GM10847 (cell line): ENCODE data around the gene PPP1R13B.

Experiments
- POLR2A ChIP-seq: IDR thresholded peaks from 2 replicates; pipeline ENCODE4 v1.6.1; 2011; ENCODE audit not compliant: insufficient read length; ENCODE audit errors: extremely low read depth

PPP1R13B gene

DNA sequence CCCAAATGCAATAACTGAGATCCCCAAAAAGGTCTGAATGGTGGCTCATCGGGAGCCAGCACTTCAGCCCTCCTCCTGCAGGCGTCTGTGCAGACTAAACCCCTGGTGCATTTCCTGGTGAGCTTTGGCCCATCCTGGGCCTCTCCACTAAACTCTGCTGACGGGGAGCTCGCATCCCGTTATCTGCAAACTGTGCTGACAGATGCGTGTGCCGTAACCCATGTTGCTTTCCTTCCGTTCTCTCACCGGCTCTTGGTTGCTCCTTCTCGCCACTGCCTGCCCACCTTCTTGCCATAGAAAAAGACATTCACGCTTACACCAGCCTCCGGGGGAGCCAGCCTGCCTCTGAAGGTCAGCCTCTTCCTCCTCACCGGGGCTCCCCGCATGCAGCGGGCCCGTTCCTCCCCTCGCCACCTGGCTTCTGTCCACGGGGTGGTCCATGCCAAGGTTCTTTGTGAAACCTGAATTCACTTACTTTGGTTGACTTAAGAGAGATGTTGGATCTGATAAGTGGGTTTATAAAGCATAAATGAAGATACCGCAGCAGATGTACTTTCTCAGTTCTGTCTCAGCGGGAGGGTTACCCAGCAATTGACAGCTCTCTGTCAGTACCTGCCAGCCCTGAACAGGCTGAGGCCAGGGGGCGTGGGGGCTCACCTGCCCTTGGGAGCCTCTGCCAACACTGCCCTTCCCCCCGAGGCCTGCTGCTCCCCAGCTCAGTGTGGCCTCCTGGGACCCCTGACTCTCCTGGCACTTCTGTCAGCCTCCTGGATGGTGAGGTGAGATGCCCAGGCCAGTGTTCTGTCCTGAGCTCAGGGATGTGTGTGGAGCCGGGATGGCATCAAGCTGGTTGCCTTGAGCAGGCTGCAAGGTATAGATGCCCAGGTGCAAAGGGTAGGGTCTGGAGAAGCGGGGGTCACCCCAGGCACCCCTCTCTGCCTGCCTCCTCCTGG lies 117.6 kb downstream of the PPP1R13B start:
- TF ChIP-seq POLR2A = no peak

DNA sequence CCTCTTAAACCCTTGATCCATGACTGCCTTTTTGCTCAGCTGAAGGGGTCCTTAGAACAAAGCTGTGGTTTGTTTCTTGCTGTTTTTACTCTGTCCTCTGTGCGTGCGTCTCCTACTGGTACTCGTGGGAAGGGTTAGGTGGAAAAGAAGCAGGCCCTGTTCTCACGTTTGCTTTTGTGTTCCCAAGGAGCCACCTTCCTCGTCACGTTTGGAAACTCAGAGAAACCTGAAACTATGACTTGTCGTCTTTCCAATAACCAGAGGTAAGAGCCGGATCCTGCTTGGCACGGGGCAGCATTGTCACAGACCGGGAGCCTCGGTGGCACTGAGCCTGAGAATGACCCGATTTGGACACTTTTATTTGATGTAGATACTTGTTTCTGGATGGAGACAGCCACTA lies 118.7 kb downstream of the PPP1R13B start:
- TF ChIP-seq POLR2A = no peak

DNA sequence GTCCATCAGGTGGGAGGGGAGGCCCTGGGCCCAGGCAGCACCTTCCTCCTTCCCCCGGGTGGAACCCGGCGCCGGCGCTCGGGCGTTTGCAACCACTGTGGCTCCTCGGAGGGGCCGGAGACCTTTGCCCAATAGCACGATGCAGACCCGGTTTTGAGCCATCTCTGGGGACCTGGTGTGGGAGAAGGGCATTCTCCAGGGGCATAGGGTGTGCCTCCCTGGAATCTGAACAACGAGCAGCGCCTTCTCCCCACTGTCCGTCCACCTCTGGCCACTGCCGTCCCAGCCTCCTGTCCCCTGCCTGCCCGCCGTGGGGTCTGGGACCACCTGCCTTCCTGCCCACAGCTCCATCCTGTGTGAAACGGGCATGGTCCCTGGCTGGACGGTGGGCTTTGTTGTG lies 119.2 kb downstream of the PPP1R13B start:
- TF ChIP-seq POLR2A = no peak

DNA sequence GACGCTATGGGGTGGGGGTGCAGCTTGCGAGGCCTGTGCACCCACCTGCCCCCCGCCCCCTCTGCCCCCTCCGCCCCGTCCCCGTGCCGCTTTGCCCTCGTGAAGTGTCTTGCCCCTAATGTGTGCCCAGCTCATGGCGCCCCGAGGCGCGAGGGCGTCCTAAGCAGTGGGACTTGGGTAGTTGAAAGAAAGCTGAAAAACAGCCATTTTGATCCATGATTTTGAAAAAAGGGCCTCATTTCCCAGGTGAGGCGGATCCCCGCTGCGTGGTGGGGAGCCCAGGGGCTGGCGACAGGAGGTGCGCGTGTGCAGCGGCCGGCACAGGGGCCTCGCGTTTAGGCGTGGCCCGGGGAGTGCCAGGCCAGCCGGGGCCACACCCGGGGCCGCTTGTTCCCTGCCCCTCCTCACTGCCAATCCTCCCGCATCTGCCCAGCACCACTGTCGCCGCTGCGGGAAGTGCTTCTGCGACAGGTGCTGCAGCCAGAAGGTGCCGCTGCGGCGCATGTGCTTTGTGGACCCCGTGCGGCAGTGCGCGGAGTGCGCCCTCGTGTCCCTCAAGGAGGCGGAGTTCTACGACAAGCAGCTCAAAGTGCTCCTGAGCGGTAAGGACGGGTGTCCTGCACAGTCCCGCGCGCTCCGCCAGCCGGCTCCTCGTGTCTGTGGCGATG lies 119.9 kb downstream of the PPP1R13B start:
- no peak for TF ChIP-seq POLR2A

DNA sequence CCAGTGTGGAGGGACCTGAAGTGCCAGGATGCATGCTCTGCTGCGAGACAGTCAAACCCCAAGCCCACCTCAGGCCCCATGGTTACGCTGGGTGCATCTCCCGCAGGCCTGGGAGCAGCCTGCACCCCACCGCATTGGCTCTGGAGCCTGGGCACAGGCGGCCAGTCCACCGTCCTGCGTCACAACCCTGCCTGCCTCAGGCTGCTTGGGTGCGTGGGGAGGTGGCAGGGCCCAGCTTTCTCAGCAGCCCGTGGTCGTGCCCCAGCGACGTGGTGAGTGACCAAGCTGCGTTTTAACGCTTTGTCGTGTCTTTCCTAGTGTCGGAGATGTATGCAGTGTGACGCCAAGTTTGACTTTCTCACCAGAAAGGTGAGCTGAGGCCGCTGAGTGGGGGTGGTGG lies 120.9 kb downstream of the PPP1R13B start:
- no peak for TF ChIP-seq POLR2A

DNA sequence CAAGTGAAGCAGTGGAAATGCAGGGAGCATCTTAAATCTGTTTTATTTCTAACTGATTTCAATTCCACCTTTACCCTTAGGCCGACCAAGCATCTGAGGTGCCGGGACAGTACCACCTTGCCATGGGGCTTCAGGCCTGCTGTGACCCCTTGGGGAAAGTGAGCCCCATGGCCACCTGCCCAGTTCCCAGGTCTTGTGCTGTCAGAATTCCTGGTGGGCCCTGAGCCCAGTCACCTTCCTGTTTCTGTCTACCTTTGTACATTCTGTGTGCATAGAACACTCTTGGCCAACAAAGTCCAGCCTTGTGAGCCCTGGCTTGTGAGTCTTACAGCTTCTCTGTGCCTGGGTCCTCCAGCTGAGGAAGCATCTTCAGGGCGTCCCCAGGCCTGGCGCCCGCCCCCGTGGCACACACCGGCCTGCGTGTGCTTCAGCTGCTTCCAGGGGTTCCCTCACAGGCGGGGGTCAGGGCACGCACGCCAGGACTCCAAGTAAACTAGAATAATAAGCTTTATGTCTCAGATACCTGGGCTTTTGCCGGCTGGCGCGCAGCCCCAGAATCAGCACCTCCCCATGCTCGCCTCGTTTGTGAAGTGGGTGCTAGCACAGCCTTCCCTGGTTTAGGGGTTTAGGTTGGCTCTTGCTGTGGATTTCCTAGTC lies 121.5 kb downstream of the PPP1R13B start:
- TF ChIP-seq POLR2A = no peak

DNA sequence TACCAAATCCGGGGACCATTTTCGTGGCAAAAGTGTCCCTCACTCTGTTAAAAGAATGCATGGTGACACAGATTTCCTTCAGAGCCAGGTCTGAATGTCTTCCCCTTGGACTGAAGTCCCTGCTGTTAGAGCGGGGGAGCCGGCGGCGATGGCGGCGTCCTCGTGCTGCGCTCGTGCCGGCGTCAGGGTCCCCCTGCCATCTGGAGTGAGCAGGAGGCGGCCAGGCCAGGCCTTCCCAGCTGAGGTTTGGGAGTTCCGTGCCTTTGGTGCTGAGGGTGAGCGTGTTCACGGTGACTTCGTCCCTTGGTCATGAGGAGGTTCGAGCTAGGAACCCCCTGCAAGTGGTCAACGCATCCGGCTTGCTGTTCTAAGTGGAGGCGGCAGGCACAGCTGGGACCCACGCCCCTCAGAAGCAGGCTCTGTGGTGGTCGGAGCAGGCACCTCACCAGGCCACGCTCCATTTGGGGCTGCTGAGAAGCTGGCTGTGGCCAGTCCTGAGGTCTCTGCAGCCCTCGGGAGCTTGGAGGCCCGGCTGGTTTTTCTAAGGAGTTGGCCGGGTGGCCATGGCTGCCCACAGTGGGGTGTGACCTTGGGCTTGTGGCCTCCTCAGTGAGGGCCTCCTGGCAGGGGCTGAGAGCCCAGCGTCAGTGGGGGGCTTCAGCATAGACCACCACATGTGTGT lies 122.2 kb downstream of the PPP1R13B start:
- TF ChIP-seq POLR2A = no peak

DNA sequence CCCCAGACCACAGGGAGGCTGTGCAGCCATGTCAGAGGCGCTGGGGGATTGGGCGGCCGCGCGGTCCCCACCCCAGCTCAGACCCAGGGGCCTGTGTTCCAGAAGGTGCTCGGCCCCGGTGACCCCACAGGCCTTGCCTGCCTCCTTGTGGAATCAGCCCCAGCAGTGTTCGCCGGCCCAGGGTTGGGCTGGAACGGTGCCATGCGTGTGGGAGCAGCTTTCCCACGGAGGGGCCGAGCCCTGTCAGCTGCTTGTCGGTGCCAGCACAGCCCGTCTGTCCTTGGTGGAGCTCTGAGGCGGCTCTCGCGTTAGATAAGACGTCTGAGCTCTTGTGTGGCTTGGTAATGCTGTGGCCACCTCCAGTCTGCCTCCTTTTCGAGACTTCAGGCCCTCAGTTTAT lies 123.3 kb downstream of the PPP1R13B start:
- no peak for TF ChIP-seq POLR2A

DNA sequence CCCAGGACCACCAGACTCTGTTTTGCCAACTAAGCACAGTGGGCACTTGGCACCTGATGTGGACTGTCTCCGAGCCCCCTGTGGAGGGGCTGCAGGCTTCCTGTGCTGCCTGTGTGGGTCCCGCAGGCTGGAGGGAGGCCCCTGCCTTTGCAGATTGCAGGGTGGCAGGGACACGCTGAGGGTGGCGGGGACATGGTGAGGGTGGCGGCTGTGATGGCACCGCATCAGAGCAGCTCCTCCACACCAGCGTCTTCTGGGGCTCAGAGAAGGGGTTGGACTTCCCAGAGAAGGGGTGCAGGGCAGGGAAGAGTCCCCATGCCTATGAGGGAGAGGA lies 123.7 kb downstream of the PPP1R13B start:
- TF ChIP-seq POLR2A = no peak

DNA sequence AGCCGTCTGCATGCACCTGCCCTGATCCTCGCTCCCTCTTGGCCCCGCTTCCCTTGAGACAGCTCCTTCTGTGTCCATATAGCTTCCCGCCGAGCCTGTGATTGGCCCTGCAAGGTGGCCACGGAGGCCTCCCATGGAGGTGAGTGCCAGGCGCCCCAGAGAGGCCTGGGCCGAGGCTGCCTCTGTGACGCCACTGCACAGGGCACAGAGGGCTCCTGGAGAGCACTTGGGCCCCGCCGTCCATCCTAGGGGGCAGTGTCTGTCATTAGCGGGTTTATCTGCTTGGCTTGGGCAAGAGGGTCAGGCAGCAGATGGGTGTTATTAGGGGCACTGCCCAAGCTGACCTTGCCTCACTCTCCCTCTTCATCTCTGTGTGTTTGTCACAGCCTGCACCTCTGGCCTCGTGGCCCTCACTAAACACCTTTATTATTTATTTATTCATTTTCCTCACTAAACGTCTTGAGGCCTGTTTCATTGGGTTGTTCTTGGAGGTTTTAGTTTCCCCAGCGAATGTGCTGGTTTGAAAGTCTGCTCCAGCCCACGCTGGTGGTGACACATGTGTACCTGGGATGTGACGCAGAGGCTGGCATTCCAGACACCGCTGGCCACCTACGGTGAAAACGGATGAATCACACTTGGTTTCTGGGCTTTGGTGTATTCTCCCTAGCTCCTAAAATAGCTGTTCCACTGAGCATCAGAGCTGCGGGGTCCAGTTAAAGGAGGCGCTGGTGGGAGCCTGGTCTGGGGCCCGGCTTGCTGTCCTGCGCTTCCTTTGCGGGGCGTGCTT lies 125.8 kb downstream of the PPP1R13B start:
- no peak for TF ChIP-seq POLR2A

DNA sequence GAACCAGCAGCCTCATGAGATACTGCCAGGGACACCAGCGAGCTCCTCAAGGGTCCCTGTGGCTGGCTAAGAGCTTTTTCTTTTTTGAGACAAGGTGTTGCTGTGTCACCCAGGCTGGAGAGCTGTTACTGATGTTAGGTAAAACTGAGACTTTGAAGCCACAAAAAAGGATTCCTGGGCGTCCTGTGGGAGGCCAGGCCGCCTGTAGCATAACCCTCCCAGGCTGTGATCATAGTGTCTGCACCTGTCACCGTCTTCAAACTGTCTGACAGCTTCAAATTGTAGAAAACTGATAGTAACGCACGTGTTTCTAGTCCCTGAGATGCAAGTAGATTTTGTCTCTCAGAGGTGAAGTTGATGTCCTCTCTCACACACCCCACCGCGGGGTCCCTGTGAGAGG lies 127.6 kb downstream of the PPP1R13B start:
- TF ChIP-seq POLR2A = no peak

DNA sequence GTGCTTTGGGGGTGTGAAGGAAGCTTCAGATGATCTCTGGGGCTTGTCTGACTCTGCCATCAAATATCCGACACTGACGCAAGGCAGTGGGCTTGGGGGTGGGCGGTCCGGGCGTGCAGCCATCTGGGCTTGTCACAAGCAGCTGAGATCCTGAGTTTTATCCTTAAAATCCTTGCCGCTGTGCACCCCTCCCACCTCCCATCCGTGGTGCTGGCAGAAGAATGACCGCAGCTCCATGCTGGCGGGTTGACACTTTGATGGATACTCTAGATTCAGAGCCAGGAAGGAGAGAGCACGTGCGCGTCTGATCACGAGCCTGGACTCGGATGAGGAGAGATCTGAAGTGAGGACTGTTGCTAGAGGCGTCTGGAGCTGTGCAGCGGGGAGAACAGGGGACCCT lies 128.8 kb downstream of the PPP1R13B start:
- TF ChIP-seq POLR2A = no peak

DNA sequence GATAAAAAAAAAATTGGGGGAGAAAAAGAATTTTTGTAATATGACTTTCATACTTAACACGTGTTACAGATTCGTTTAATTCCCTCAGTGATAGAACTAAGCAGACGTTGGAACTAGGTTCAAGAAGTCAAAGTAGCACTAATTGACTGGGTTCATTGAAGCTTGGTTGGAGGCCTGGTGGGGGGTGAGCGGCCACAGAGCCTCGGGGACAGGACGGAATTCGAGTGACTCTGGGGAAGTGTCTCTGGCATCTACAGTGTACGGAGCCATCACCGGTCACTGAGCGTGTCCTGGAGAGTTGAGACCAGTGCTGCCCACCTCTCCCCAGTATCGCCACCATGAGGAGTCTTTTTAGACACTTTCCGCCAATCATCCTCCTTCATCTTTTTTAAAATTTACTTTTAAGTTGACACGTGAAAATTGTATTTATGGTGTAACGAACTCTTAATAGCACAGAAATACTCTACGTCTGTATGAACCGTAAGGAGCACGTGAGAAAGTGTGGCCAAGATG lies 130.4 kb downstream of the PPP1R13B start:
- TF ChIP-seq POLR2A = no peak

DNA sequence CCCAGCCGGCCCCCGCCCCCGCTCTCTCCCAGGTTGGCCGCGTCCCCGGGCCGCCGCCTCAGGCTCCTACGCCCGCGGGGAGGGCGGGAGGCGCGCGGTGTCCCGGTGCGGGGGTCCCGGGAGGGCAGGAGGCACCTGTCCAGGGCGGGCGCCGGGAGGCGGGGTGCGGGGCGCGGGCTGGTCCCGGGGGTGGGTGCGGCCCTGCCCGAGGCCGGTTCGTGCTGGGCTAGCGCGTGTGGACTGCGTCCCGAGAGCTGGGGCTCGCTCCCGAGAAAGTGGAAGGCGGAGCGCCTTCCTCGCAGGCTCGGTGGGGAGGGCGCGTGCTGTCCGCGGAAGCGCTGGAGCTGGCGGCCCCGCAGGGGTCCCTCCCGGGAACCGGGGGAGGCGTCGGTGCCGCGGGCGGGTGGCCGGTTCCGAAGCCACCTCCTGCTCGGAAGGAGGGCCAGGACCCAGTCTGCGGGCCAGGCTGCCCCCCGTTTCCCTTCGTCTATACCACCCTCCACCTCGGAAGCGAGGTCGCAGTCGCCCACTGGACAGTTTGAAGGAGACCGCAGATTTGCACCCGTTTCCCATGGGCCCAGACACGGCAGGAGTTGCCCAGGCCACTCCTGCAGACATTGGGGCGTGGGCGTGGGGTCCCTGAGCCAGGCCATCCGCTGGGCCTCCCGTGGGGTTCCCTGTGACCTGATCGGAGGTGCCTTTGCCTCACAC lies 131.1 kb downstream of the PPP1R13B start:
- TF ChIP-seq POLR2A = no peak
